Brain microvascular endothelial cell (primary cell): Measurements from ENCODE around the gene ABCB4.
A peak's percentile ranks its signal among the peaks of the same experiment; 100 is the strongest.

Experiments used
- DNase-seq: peaks from one replicate; pipeline ENCODE4 v3.0.0-alpha.2; 2020
- H3K27ac ChIP-seq: fragments of 250-450 bp; sonication (Bioruptor Pico); 2 replicates; pipeline ENCODE4 v1.5.1; 2020; ENCODE audit warnings: mild to moderate bottlenecking, moderate library complexity
- H3K27me3 ChIP-seq: fragments of 250-450 bp; sonication (Bioruptor Pico); replicated peaks from 2 replicates; pipeline ENCODE4 v1.5.1; 2020; ENCODE audit warnings: mild to moderate bottlenecking
- H3K36me3 ChIP-seq: fragments of 250-450 bp; sonication (Bioruptor Pico); replicated peaks from 2 replicates; pipeline ENCODE4 v1.5.1; 2020; ENCODE audit warnings: mild to moderate bottlenecking
- H3K4me3 ChIP-seq: 2 replicates; pipeline ENCODE4 v1.5.1; 2011; ENCODE audit warnings: low read depth, mild to moderate bottlenecking, control low read depth, low read length, moderate library complexity
- in situ Hi-C: cut with HindIII; loops from 2 replicates; pipeline ENCODE4 v1.10.0; 2017; ENCODE audit warnings: low sequenced_read_pairs, low pct_ligation_motif_present
- TF ChIP-seq, protein P1 (sequence below): IDR thresholded peaks from 2 replicates; pipeline ENCODE4 v1.5.1; 2011; ENCODE audit warnings: low read depth, mild to moderate bottlenecking, moderate library complexity, low read length, control low read depth, inconsistent platforms; ENCODE audit errors: missing control alignments

ABCB4 gene

DNA sequence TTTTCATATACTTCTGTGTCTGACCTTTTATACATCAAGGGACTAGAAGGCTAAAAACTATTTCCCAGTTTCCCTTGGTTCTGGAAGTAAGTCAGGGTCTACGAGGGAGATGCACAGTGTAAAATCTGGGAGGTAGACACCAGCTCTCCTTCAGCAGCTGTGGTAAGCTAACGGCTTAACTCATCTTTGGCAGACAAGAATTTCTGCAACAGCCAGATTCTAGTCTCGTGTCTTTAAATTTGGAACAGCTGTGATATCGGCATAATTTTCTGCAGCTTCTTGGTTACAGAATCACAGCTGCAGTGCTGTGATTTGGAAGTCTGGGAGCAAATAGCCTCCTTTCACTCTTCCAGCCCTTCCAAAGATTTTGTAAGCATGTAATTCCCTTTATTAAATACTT, 37.4 kb upstream of the ABCB4 start:
- no peak for DNase-seq
- in situ Hi-C loops, result no loop called here
- TF ChIP-seq, protein P1, sequence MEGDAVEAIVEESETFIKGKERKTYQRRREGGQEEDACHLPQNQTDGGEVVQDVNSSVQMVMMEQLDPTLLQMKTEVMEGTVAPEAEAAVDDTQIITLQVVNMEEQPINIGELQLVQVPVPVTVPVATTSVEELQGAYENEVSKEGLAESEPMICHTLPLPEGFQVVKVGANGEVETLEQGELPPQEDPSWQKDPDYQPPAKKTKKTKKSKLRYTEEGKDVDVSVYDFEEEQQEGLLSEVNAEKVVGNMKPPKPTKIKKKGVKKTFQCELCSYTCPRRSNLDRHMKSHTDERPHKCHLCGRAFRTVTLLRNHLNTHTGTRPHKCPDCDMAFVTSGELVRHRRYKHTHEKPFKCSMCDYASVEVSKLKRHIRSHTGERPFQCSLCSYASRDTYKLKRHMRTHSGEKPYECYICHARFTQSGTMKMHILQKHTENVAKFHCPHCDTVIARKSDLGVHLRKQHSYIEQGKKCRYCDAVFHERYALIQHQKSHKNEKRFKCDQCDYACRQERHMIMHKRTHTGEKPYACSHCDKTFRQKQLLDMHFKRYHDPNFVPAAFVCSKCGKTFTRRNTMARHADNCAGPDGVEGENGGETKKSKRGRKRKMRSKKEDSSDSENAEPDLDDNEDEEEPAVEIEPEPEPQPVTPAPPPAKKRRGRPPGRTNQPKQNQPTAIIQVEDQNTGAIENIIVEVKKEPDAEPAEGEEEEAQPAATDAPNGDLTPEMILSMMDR, result no peak

DNA sequence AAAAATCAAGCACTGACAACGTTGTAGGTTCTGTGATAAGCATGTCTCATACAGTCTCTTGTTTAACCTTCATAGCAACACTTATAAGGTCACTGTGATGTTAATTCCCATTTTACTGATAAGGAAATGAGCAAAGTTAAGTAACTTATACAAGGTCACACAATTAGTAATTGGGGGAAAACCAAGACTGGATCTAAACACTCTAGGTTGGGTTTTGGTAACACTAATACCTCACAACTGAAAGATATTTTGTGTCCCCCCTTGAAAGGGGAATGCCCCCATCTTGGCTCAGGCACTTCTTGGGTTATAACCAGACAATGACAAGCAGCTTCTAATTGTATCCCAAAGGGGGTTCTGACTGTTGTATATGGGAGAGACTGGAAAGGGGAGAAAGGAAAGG, 36.0 kb upstream of the ABCB4 start:
- in situ Hi-C loops, result no loop called here
- H3K36me3 ChIP-seq, result no peaks in the 10 kb centered on the region
- no peak overlapping the region for H3K4me3 ChIP-seq
- DNase-seq, result no peak
- H3K27ac ChIP-seq, result no peak overlapping the region
- TF ChIP-seq, protein P1, result no peak
- no peaks in the 10 kb centered on the region for H3K27me3 ChIP-seq

More for the DNA sequence above, 37.4 kb upstream of the ABCB4 start:
- Histone ChIP-seq H3K4me3 (no peak overlapping the region), H3K27ac (no peak overlapping the region), H3K36me3 (no peaks in the 10 kb centered on the region), H3K27me3 (no peaks in the 10 kb centered on the region)

DNA sequence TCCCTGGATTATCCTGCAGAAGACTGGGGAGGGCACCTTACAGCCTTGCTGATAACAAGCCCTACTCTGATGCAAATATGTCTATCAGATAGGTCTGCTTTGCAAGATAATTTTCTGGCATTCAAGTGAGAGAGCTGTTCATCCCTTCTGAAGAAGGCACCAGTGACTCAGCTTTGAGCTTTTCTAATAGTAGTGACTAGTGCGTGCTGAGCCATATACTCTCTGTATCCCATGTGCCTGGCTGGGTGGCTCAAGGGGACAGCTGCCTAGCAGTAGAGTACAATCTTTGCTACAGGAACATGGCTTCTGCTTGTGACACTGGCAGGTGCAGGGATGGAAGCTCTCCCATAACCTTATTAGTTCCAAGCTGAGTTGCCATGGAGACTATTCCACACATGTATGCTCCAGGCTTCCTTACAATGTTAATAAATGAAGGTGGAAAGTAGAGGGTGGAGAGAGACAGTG, 35.0 kb upstream of the ABCB4 start:
- no peak overlapping the region for H3K27ac ChIP-seq
- TF ChIP-seq, protein P1, result no peak
- no peaks in the 10 kb centered on the region for H3K27me3 ChIP-seq
- no peaks in the 10 kb centered on the region for H3K36me3 ChIP-seq
- no peak for DNase-seq
- H3K4me3 ChIP-seq, result no peak overlapping the region
- in situ Hi-C loops, result no loop called here

DNA sequence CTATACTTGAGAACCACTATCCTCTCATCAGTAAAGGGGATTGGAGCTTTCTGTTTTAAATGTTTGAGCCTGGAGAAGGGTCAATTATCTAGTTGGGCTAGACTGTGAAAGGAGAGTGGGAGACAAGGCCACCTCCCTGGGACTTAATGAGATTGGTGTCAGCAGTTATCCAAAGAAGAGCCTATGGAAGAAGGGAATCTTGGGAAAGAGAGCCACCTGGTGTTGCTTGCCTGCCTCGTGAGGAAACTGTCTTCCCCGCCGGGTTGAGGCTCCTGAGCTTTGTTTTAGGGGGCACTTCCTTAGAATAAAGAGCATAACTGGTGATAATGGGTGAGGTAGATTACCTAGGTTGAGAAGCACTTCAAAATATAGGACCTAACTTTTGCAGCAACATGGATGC, 32.0 kb upstream of the ABCB4 start:
- DNase-seq, result no peak
- Histone ChIP-seq H3K36me3 (no peaks in the 10 kb centered on the region), H3K27ac (no peak overlapping the region), H3K27me3 (no peaks in the 10 kb centered on the region), H3K4me3 (no peak overlapping the region)
- in situ Hi-C loops, result no loop called here
- TF ChIP-seq, protein P1, result peak; percentile 40

DNA sequence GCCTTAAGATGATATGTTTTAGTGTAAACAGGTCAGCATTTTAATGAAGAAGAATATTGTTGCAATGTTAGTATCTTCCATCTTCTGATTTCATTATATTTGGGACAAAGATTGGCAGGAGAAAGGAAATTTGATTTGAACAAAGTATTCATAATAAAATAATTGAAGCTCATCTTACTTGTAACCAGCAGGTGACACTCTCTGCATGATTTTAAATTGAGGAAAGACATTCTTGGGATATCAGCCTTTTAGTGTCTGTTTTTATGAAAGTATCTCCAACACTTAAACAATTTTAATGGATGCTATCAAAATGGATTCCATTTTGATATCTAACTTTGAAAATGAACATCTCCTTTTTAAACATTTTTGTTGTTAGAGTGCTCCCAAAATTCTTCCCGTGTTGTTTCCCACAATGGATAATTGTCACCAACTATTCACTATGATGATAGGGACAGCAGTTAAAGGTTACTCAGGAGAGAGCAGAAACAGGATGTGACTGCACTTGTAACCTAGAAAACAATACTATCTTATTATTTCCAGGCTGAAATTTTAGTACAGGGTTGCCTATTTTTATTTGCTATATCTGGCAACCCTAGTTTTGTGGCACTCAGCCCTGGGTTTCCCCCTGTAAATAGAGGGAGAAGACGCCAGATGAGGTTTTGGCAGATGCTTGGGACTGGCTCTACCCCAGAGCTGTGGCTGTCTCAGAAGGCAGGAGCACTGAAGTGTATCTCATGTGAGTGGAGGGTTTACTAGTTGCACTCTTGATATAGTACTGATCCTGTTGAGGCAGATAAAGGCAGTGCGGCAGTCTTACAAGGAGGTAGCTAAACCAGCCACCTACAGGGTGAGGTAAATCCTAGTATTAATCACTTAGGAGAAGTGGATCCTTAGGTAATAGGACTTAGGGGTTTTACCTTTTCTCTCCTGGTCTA, 31.0 kb upstream of the ABCB4 start:
- in situ Hi-C loops, result no loop called here
- Histone ChIP-seq H3K4me3 (no peak overlapping the region), H3K27me3 (no peaks in the 10 kb centered on the region), H3K36me3 (no peaks in the 10 kb centered on the region), H3K27ac (no peak overlapping the region)
- TF ChIP-seq, protein P1, result peak; percentile 23
- no peak for DNase-seq
